OCI-LY1 (cell line): Measurements from ENCODE around the gene HCRTR1.

Source experiments
- H2AFZ ChIP-seq: fragments of 200-600 bp; sonication (generic), shearing (Covaris generic); 2 replicates; pipeline ENCODE4 v1.6.0; 2014; ENCODE audit warnings: antibody characterized with exemption, mild to moderate bottlenecking, low read length
- H3F3A ChIP-seq: fragments of 200-600 bp; sonication (generic), shearing (Covaris generic); 2 replicates; pipeline ENCODE4 v1.6.0; 2014; ENCODE audit warnings: mild to moderate bottlenecking, antibody characterized with exemption, low read length, moderate library complexity; ENCODE audit not compliant: insufficient read depth
- H3K27ac ChIP-seq: fragments of 200-600 bp; sonication (generic); 2 replicates; pipeline ENCODE4 v1.5.1; 2014; ENCODE audit warnings: low read length, mixed run types, mild to moderate bottlenecking, low read depth; ENCODE audit not compliant: poor library complexity, severe bottlenecking
- H3K27me3 ChIP-seq: fragments of 200-600 bp; sonication (generic); 2 replicates; pipeline ENCODE4 v1.6.0; 2014; ENCODE audit warnings: antibody characterized with exemption, mild to moderate bottlenecking, low read length, moderate library complexity; ENCODE audit not compliant: insufficient read depth
- H3K36me3 ChIP-seq: fragments of 200-600 bp; sonication (generic); 2 replicates; pipeline ENCODE4 v1.6.1; 2014; ENCODE audit warnings: mild to moderate bottlenecking, antibody characterized with exemption, low read length, moderate library complexity, mixed read lengths; ENCODE audit not compliant: insufficient read depth
- H3K4me1 ChIP-seq: fragments of 200-600 bp; sonication (generic); 2 replicates; pipeline ENCODE4 v1.5.1; 2014; ENCODE audit warnings: mild to moderate bottlenecking, low read length, moderate library complexity; ENCODE audit not compliant: insufficient read depth, severe bottlenecking
- H3K4me2 ChIP-seq: fragments of 200-600 bp; sonication (generic), shearing (Covaris generic); 2 replicates; pipeline ENCODE4 v1.6.1; 2014; ENCODE audit warnings: low read length
- H3K4me3 ChIP-seq: fragments of 200-600 bp; sonication (generic); 2 replicates; pipeline ENCODE4 v1.5.1; 2014; ENCODE audit warnings: low read length, low read depth, mild to moderate bottlenecking, mixed read lengths; ENCODE audit not compliant: poor library complexity, severe bottlenecking
- H3K79me2 ChIP-seq: fragments of 200-600 bp; shearing (Covaris generic); 2 replicates; pipeline ENCODE4 v1.6.1; 2016; ENCODE audit warnings: mixed run types, low read length, mixed read lengths; ENCODE audit not compliant: insufficient read depth
- H3K9ac ChIP-seq: fragments of 200-600 bp; sonication (generic), shearing (Covaris generic); 2 replicates; pipeline ENCODE4 v1.6.1; 2014; ENCODE audit warnings: mild to moderate bottlenecking, low read length, mixed read lengths
- H3K9me2 ChIP-seq: fragments of 200-600 bp; sonication (generic), shearing (Covaris generic); 2 replicates; pipeline ENCODE4 v1.6.1; 2014; ENCODE audit warnings: low read depth, mild to moderate bottlenecking, low read length, mixed read lengths
- H3K9me3 ChIP-seq: fragments of 200-600 bp; shearing (Covaris generic); 2 replicates; pipeline ENCODE4 v1.6.1; 2014; ENCODE audit warnings: low read length, mixed read lengths
- H4K20me1 ChIP-seq: fragments of 200-600 bp; sonication (generic), shearing (Covaris generic); 2 replicates; pipeline ENCODE4 v1.6.0; 2016; ENCODE audit warnings: mild to moderate bottlenecking, low read length; ENCODE audit not compliant: insufficient read depth
- EZH2 ChIP-seq: fragments of 200-600 bp; sonication (generic), shearing (Covaris generic); IDR thresholded peaks from 2 replicates; pipeline ENCODE4 v1.8.0; 2017; ENCODE audit warnings: borderline replicate concordance, mixed run types, mild to moderate bottlenecking, antibody characterized with exemption, low read length, moderate library complexity, mixed read lengths
- TF ChIP-seq, protein P1 (sequence below): fragments of 200-600 bp; sonication (generic), shearing (Covaris generic); IDR thresholded peaks from 2 replicates; pipeline ENCODE4 v1.5.1; 2017; ENCODE audit warnings: mild to moderate bottlenecking, antibody characterized with exemption, low read length, moderate library complexity, mixed read lengths

Gene HCRTR1

DNA sequence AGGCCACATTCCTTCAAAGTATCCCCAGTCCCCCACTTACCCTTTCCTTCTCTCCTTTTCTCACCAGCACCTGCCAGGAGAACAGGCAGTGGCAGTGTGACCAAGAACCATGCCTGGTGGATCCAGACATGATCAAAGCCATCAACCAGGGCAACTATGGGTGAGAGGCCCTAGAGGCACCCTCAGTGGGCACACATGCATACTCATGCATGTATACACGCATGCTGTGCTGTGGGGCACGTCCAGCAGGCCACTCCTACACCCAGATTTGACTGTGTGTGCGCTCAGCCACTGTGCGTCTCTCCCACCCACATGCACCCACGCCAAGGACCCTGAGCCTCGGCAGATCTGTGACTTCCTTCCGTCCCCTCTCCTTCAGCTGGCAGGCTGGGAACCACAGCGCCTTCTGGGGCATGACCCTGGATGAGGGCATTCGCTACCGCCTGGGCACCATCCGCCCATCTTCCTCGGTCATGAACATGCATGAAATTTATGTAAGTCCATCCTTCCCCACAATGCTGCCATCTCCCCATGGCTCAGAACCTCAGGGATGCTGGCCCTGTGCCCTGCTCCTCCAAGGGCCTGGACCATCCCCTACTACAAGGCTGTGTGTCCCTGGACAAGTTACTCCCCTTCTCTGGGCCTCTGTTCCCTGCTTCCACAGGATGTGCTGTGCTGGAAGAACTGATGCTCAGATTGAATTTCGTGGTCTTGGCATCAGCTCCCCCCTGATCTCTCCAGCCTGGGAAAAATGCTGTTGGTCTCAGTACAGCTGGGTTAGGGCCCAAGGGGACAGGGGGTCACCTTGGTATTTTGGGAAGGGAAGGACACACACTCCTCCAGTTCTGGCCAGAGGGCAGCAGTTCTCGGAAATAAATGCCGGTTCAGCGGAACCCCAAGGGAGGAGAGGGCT, 34.2 kb upstream of the HCRTR1 start:
- H3K36me3 ChIP-seq, result no peaks in the 10 kb centered on the region
- H3K9me3 ChIP-seq, result no peaks in the 10 kb centered on the region
- no peak overlapping the region for H3K9ac ChIP-seq
- no peak overlapping the region for H2AFZ ChIP-seq
- no peaks in the 10 kb centered on the region for H3F3A ChIP-seq
- H3K9me2 ChIP-seq, result no peaks in the 10 kb centered on the region
- H3K4me2 ChIP-seq, result no peak overlapping the region
- no peaks in the 10 kb centered on the region for H4K20me1 ChIP-seq
- H3K79me2 ChIP-seq, result no peaks in the 10 kb centered on the region
- H3K4me1 ChIP-seq, result no peaks in the 10 kb centered on the region
- H3K27me3 ChIP-seq, result no peaks in the 10 kb centered on the region
- H3K27ac ChIP-seq, result no peak overlapping the region
- no peak overlapping the region for H3K4me3 ChIP-seq
- TF ChIP-seq, protein P1, sequence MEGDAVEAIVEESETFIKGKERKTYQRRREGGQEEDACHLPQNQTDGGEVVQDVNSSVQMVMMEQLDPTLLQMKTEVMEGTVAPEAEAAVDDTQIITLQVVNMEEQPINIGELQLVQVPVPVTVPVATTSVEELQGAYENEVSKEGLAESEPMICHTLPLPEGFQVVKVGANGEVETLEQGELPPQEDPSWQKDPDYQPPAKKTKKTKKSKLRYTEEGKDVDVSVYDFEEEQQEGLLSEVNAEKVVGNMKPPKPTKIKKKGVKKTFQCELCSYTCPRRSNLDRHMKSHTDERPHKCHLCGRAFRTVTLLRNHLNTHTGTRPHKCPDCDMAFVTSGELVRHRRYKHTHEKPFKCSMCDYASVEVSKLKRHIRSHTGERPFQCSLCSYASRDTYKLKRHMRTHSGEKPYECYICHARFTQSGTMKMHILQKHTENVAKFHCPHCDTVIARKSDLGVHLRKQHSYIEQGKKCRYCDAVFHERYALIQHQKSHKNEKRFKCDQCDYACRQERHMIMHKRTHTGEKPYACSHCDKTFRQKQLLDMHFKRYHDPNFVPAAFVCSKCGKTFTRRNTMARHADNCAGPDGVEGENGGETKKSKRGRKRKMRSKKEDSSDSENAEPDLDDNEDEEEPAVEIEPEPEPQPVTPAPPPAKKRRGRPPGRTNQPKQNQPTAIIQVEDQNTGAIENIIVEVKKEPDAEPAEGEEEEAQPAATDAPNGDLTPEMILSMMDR, result no peak
- TF ChIP-seq EZH2, result no peak

DNA sequence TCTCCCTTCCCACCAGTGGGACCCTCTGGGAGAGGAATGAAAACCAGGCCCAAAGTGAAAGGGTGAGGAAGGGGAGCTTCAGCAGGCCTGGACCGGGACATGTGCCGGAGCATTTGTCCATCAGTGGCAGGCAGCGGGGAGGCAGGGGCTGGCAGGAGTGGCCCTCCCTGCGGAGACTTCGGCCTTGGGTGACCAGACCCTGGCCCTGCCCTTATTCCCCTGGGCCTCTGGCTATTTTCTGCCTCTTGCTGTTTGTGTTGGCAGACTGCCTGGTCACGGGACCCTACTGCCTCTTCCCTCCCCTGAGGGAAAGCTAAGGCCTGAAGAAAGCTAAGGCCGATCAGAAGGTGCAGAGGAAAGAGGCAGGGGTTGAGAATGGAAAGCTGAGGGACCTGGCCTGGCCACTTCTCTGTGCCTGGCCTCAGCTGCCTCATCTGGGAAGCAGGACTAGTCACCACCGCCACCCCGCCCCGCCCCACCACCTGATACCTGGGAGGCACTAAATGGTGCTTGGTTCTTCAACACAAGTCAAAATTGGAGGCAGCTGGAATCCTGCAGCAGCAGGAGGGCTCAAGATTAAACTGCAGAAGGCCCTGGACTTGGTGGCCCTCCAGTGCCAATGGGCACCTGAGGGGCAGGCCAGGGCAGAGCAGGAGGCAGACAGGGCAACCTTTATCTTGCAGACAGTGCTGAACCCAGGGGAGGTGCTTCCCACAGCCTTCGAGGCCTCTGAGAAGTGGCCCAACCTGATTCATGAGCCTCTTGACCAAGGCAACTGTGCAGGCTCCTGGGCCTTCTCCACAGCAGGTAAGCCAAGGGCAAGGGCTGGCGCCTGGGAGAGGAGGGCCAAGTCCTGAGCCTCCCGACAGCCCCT, 33.3 kb upstream of the HCRTR1 start:
- H3K27ac ChIP-seq, result no peak overlapping the region
- H3K4me2 ChIP-seq, result no peak overlapping the region

More for the DNA sequence above, 33.3 kb upstream of the HCRTR1 start:
- no peak overlapping the region for H2AFZ ChIP-seq
- H3K9me3 ChIP-seq, result no peaks in the 10 kb centered on the region
- H3K36me3 ChIP-seq, result no peaks in the 10 kb centered on the region
- TF ChIP-seq, protein P1, result no peak
- no peak for TF ChIP-seq EZH2
- H3K9me2 ChIP-seq, result no peaks in the 10 kb centered on the region
- no peak overlapping the region for H3K4me3 ChIP-seq
- no peaks in the 10 kb centered on the region for H3F3A ChIP-seq
- H4K20me1 ChIP-seq, result no peaks in the 10 kb centered on the region
- no peaks in the 10 kb centered on the region for H3K4me1 ChIP-seq
- H3K9ac ChIP-seq, result no peak overlapping the region
- H3K27me3 ChIP-seq, result no peaks in the 10 kb centered on the region
- H3K79me2 ChIP-seq, result no peaks in the 10 kb centered on the region
